Activated CD4-positive, alpha-beta memory T cell treated with anti-CD3 and anti-CD28 coated beads, Interleukin-2, amount 10 ng/mL, durations not matched to agents 7 days and 5 days (primary cell): ENCODE data around the gene IL2RG. TPM values are rescaled to one million over a fixed set of nuclear protein-coding genes. Genes with fewer than 3 reads are reported as not detected.
A peak's percentile ranks its signal among the peaks of the same experiment; 100 is the strongest.

Experiments
- CTCF ChIA-PET: fragments of 350-600 bp; sonication (Branson Sonifier 250); formaldehyde crosslinking; loops from one replicate; lab custom pipeline; 2021; ENCODE audit warnings: antibody characterized with exemption, inconsistent platforms; lab: Charles Lee
- POLR2A ChIA-PET: fragments of 350-600 bp; sonication (Branson Sonifier 250); formaldehyde crosslinking; loops from one replicate; lab custom pipeline; 2021; ENCODE audit warnings: antibody characterized with exemption; lab: Charles Lee
- DNase-seq: peaks from one replicate; pipeline ENCODE4 v3.0.0-alpha.2; 2020
- H3K27ac Mint-ChIP-seq: one replicate; pipeline ENCODE4 v1.8.0; 2021; ENCODE audit warnings: mild to moderate bottlenecking, mixed read lengths
- H3K27me3 Mint-ChIP-seq: one replicate; pipeline ENCODE4 v1.8.0; 2021; ENCODE audit warnings: mixed read lengths
- H3K36me3 Mint-ChIP-seq: one replicate; pipeline ENCODE4 v1.8.0; 2021; ENCODE audit warnings: low read depth, mixed read lengths
- H3K4me1 Mint-ChIP-seq: one replicate; pipeline ENCODE4 v1.8.0; 2021; ENCODE audit warnings: mixed read lengths
- H3K4me3 Mint-ChIP-seq: one replicate; pipeline ENCODE4 v1.8.0; 2021; ENCODE audit warnings: mild to moderate bottlenecking, mixed read lengths
- H3K9me3 Mint-ChIP-seq: one replicate; pipeline ENCODE4 v1.8.0; 2021; ENCODE audit warnings: mixed read lengths
- total RNA-seq, 2 experiments: library from RNA; stranded (reverse); gene quantifications; one replicate each; pipeline ENCODE4 v1.2.3, GENCODE V29; 2021

IL2RG gene
- total RNA-seq, 2 experiments from 2014 or later, result 633 to 637 TPM

DNA sequence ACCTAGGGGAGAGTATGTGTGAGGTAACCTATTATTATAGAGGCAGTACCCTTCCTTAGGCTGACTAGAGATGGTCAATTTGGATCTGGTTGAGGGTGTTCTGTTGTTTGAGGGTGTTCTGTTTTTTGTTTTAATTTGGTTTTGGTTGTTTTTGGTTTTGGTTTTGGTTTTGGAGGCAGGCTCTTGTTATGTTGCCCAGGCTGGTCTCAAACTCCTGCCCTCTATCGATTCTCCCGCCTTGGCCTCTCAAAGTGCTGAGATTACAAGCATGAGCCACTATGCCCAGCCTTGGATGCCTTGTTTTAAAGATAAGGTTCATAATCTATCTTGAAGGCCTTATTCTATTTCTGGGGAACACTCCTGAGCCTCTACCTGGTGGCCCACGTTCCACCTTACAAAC lies 5.7 kb downstream of the IL2RG start:
- H3K27me3 Mint-ChIP-seq, result no peaks in the 10 kb centered on the region
- H3K27ac Mint-ChIP-seq, result peak overlapping the region; percentile 79
- ChIA-PET CTCF (interaction anchor here (1.2 kb wide), 1 partner anchor 10 kb away, joined by 5 read pairs; the partner anchor contains the start of gene FOXO4), POLR2A (interaction anchor here (0.6 to 8.4 kb wide), 5 partner anchors 10 to 178 kb away, joined by 3 to 100 read pairs (median 3); partner anchors contain the start of genes MED12, NONO and SNX12)
- H3K4me1 Mint-ChIP-seq, result peaks cover 64% of the 10 kb centered on the region
- peaks cover 60% of the 10 kb centered on the region for H3K36me3 Mint-ChIP-seq
- no peak for DNase-seq
- no peaks in the 10 kb centered on the region for H3K9me3 Mint-ChIP-seq
- peak overlapping the region; percentile 43 for H3K4me3 Mint-ChIP-seq

DNA sequence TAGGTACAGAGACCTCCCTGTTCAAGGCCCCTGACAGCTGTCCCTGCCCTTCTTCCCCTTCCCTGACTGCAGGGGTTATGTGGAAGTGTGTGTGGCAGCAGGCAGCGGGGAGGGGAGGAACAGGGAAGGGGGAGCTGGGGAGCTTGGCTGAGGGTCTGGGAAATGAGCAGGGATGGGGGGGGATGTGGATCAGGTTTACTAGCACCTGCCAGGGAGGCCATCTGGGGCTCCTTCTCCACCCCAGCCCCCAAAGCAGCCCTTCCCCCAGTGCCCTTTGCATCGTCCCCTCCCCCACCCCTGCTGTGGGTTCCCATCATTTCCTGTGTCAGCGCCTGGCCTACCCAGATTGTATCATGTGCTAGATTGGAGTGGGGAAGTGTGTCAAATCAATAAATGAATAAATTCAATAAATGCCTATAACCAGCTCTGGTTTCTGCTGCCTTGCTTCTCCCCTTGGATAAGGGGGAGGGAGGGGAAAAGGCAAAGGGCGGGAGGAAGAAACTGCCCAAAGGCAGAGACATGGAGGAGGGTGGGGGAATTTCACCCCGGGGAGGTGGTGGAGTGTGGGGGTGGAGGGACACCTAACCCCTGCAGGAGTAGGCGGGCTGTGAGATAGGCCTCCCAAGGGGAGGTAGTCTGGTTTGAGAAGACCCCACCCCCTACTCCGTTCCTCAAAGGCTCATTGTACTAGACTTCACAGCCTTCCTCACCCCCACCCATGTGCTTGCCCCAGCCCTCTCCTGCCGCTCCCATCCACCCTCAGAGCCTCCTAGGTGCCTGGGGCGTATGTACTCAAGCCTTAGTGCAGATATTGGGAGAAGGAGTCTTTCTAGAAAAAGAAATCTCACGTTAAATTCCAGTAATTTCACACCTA lies 8.0 kb downstream of the IL2RG start:
- POLR2A ChIA-PET, result interaction anchor here (0.5 to 8.4 kb wide), 6 partner anchors 8 to 79 kb away, joined by 3 to 105 read pairs (median 6); partner anchors contain the start of genes IL2RG and MED12
- Mint-ChIP-seq H3K4me1 (peaks cover 67% of the 10 kb centered on the region), H3K36me3 (peaks cover 37% of the 10 kb centered on the region), H3K27me3 (no peaks in the 10 kb centered on the region), H3K4me3 (peak overlapping the region; percentile 74), H3K9me3 (no peaks in the 10 kb centered on the region), H3K27ac (peak overlapping the region; percentile 86)
- peak; percentile 63 for DNase-seq
- CTCF ChIA-PET, result interaction anchor here (1.4 to 3.2 kb wide), 2 partner anchors 8 to 26 kb away, joined by 6 to 23 read pairs; partner anchors contain the start of gene IL2RG

DNA sequence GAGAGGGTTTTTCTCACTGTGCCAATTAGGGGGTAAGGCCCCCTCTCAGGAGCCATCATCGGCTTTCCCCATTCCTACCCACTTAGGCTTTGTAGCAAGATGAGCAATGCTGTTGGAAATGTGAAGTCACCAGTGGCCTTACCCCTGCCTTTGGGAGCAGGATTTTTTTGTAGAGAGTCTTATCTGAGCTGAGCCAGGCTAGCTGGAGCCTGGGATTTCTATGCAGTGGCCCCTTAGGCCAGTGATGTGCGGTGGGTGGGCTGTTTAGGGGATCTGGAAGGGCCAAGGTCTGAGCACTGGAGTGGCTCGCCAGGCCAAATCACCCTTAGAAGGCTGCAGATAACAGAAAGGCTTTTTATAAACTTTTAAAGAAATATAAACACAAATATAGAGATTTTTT lies 9.1 kb downstream of the IL2RG start:
- no peak overlapping the region for H3K4me3 Mint-ChIP-seq
- peaks cover 61% of the 10 kb centered on the region for H3K4me1 Mint-ChIP-seq
- peaks cover 2% of the 10 kb centered on the region for H3K27me3 Mint-ChIP-seq
- no peaks in the 10 kb centered on the region for H3K9me3 Mint-ChIP-seq
- H3K36me3 Mint-ChIP-seq, result peaks cover 26% of the 10 kb centered on the region
- ChIA-PET CTCF (interaction anchor here (1.4 to 3.2 kb wide), 2 partner anchors 9 to 27 kb away, joined by 6 to 23 read pairs; partner anchors contain the start of gene IL2RG), POLR2A (interaction anchor here (0.9 to 8.4 kb wide), 6 partner anchors 9 to 80 kb away, joined by 3 to 105 read pairs (median 10); partner anchors contain the start of genes IL2RG and MED12)
- H3K27ac Mint-ChIP-seq, result peak overlapping the region; percentile 78
- DNase-seq, result no peak

DNA sequence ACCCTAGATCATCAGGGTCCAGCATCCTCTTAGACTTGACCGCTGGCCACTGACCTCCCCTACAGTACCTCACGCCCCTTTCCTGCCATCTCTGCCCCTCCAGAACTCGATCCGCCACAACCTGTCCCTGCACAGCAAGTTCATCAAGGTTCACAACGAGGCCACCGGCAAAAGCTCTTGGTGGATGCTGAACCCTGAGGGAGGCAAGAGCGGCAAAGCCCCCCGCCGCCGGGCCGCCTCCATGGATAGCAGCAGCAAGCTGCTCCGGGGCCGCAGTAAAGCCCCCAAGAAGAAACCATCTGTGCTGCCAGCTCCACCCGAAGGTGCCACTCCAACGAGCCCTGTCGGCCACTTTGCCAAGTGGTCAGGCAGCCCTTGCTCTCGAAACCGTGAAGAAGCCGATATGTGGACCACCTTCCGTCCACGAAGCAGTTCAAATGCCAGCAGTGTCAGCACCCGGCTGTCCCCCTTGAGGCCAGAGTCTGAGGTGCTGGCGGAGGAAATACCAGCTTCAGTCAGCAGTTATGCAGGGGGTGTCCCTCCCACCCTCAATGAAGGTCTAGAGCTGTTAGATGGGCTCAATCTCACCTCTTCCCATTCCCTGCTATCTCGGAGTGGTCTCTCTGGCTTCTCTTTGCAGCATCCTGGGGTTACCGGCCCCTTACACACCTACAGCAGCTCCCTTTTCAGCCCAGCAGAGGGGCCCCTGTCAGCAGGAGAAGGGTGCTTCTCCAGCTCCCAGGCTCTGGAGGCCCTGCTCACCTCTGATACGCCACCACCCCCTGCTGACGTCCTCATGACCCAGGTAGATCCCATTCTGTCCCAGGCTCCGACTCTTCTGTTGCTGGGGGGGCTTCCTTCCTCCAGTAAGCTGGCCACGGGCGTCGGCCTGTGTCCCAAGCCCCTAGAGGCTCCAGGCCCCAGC lies 10.5 kb downstream of the IL2RG start:
- Mint-ChIP-seq H3K27me3 (peaks cover 2% of the 10 kb centered on the region), H3K9me3 (no peaks in the 10 kb centered on the region), H3K27ac (no peak overlapping the region), H3K4me1 (peaks cover 54% of the 10 kb centered on the region), H3K36me3 (peaks cover 14% of the 10 kb centered on the region), H3K4me3 (no peak overlapping the region)
- CTCF ChIA-PET, result interaction anchor here (1.4 to 3.2 kb wide), 3 partner anchors 11 to 29 kb away, joined by 8 to 23 read pairs (median 15); partner anchors contain the start of genes IL2RG and MED12
- POLR2A ChIA-PET, result interaction anchor here (0.5 to 8.4 kb wide), 8 partner anchors 11 to 265 kb away, joined by 3 to 105 read pairs (median 4); partner anchors contain the start of genes IL2RG, MED12 and TAF1
- no peak for DNase-seq

DNA sequence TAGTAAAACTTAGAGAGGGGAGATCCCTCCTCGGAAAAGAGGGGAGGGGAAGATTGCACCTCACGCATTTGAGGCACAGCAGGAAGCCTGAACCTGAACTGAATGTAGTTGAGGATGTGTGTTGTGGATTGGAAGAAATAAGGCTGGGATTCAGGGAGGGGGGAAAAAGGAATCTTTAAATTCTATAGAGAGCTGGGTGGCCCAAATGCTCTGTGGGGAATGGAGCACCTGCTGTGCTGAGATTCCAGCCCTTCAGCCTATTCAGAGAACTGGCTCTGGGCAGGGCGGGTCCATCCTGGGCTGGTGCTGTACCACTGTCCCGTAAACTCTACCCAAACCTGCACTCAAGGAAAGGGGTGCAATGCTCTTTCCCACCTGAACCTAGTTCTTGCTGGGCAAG lies 11.6 kb downstream of the IL2RG start:
- Mint-ChIP-seq H3K27me3 (peaks cover 2% of the 10 kb centered on the region), H3K4me1 (peaks cover 53% of the 10 kb centered on the region), H3K4me3 (no peak overlapping the region), H3K9me3 (no peaks in the 10 kb centered on the region), H3K36me3 (peaks cover 9% of the 10 kb centered on the region), H3K27ac (no peak overlapping the region)
- no peak for DNase-seq
- ChIA-PET CTCF (interaction anchor here (0.9 to 2.9 kb wide), 5 partner anchors 9 to 30 kb away, joined by 3 to 19 read pairs (median 10); partner anchors contain the start of genes IL2RG and MED12), POLR2A (interaction anchor here (0.6 to 8.4 kb wide), 8 partner anchors 9 to 433 kb away, joined by 3 to 105 read pairs (median 4); partner anchors contain the start of genes IL2RG, MED12, NONO and OGT)

- POLR2A ChIA-PET, result interaction anchor here (0.6 to 8.4 kb wide), 8 partner anchors 10 to 433 kb away, joined by 3 to 105 read pairs (median 4); partner anchors contain the start of genes IL2RG, MED12, NONO and OGT
- Mint-ChIP-seq H3K36me3 (peaks cover 2% of the 10 kb centered on the region), H3K9me3 (no peaks in the 10 kb centered on the region), H3K27ac (no peak overlapping the region), H3K4me1 (peaks cover 51% of the 10 kb centered on the region), H3K4me3 (no peak overlapping the region), H3K27me3 (peaks cover 2% of the 10 kb centered on the region)
- CTCF ChIA-PET, result interaction anchor here (0.9 to 2.9 kb wide), 5 partner anchors 9 to 31 kb away, joined by 3 to 19 read pairs (median 10); partner anchors contain the start of genes IL2RG and MED12
- DNase-seq, result no peak
Observed at GRCh38 chrX:71098951-71099506, 12.3 kb downstream of the IL2RG start.

DNA sequence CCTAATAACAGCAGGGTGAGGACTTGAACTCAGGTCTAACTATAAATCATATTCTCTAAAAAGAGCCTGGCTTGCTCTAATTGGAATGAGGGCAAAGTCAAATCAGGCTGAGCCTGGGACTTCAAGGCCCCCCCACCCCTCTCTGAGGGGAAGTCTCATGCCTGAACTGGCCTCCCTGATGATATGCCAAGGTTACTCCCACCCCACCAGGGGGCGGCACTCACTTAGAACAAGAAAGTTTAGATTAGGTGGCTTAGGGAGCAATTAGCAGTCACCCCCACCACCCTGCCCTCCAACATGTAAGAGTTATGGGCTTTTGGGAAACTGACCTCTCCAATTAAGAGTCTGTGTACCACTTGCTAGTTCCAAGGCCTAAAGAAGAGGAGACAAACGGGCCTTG lies 13.1 kb downstream of the IL2RG start:
- H3K4me3 Mint-ChIP-seq, result no peak overlapping the region
- POLR2A ChIA-PET, result interaction anchor here (1.4 to 2.7 kb wide), 2 partner anchors 13 to 20 kb away, joined by 6 to 30 read pairs; partner anchors contain the start of genes IL2RG and MED12
- H3K4me1 Mint-ChIP-seq, result peaks cover 47% of the 10 kb centered on the region
- peaks cover 2% of the 10 kb centered on the region for H3K27me3 Mint-ChIP-seq
- CTCF ChIA-PET, result interaction anchor here (1.0 to 2.6 kb wide), 4 partner anchors 13 to 128 kb away, joined by 4 to 8 read pairs (median 4); partner anchors contain the start of gene IL2RG
- peak; percentile 76 for DNase-seq
- H3K27ac Mint-ChIP-seq, result no peak overlapping the region
- no peaks in the 10 kb centered on the region for H3K36me3 Mint-ChIP-seq
- H3K9me3 Mint-ChIP-seq, result no peaks in the 10 kb centered on the region

GRCh38 chrX:71096760-71097032 lies 14.7 kb downstream of the IL2RG start:
- peaks cover 2% of the 10 kb centered on the region for H3K27me3 Mint-ChIP-seq
- no peaks in the 10 kb centered on the region for H3K9me3 Mint-ChIP-seq
- H3K36me3 Mint-ChIP-seq, result no peaks in the 10 kb centered on the region
- ChIA-PET POLR2A (interaction anchor here (1.1 to 2.7 kb wide), 5 partner anchors 12 to 85 kb away, joined by 4 to 30 read pairs (median 7); partner anchors contain the start of genes IL2RG and MED12), CTCF (interaction anchor here (1.4 to 2.6 kb wide), 3 partner anchors 22 to 34 kb away, joined by 8 to 9 read pairs (median 9); partner anchors contain the start of gene MED12)
- peak overlapping the region; percentile 96 for H3K4me3 Mint-ChIP-seq
- peaks cover 36% of the 10 kb centered on the region for H3K4me1 Mint-ChIP-seq
- DNase-seq, result no peak
- no peak overlapping the region for H3K27ac Mint-ChIP-seq

GRCh38 chrX:71095981-71096759 lies 15.2 kb downstream of the IL2RG start:
- DNase-seq, result no peak
- H3K27ac Mint-ChIP-seq, result peak overlapping the region; percentile 66
- no peaks in the 10 kb centered on the region for H3K36me3 Mint-ChIP-seq
- no peaks in the 10 kb centered on the region for H3K9me3 Mint-ChIP-seq
- H3K4me3 Mint-ChIP-seq, result peak overlapping the region; percentile 96
- peaks cover 34% of the 10 kb centered on the region for H3K4me1 Mint-ChIP-seq
- peaks cover 2% of the 10 kb centered on the region for H3K27me3 Mint-ChIP-seq
- POLR2A ChIA-PET, result interaction anchor here (0.9 to 2.7 kb wide), 6 partner anchors 9 to 86 kb away, joined by 4 to 30 read pairs (median 6); partner anchors contain the start of genes IL2RG and MED12
- CTCF ChIA-PET, result interaction anchor here (0.7 to 2.6 kb wide), 3 partner anchors 10 to 35 kb away, joined by 5 to 9 read pairs (median 8); partner anchors contain the start of gene MED12

GRCh38 chrX:71095555-71095980 lies 15.8 kb downstream of the IL2RG start, which contains the start of gene FOXO4:
Gene FOXO4 (plus strand): TSS chrX:71095851. CDS start chrX:71096529, 678 bp downstream.
- Mint-ChIP-seq H3K4me3 (peak within 1 kb of the TSS; percentile 96), H3K4me1 (peaks cover 32% of the 10 kb centered on the region), H3K27me3 (peaks cover 2% of the 10 kb centered on the region), H3K27ac (peak within 1 kb of the TSS; percentile 66), H3K36me3 (no peaks in the 10 kb centered on the region), H3K9me3 (no peaks in the 10 kb centered on the region)
- peak; percentile 90 for DNase-seq
- CTCF ChIA-PET, result interaction anchor here (0.7 to 2.6 kb wide), 3 partner anchors 10 to 35 kb away, joined by 5 to 9 read pairs (median 8); partner anchors contain the start of gene MED12
- POLR2A ChIA-PET, result interaction anchor here (0.9 to 2.7 kb wide), 6 partner anchors 10 to 36 kb away, joined by 3 to 30 read pairs (median 4); partner anchors contain the start of genes IL2RG and MED12
